Chondrocyte (in vitro differentiated cells): ENCODE measurements around the gene EN2. TPM values are rescaled to one million over a fixed set of nuclear protein-coding genes. Genes with fewer than 3 reads are reported as not detected.
"Not testable (repeated sequence)": the region's sequence is repeated elsewhere in the genome, so short reads cannot be mapped to it uniquely, and the experiment has no call there.

Experiments used
- DNase-seq: peaks from one replicate; pipeline ENCODE4 v3.0.0; 2021; ENCODE audit warnings: mixed read lengths, low spot score
- H3K27ac Mint-ChIP-seq: one replicate; pipeline ENCODE4 v1.8.0; 2021; ENCODE audit warnings: mild to moderate bottlenecking, moderate library complexity, mixed read lengths; ENCODE audit not compliant: unreplicated experiment
- H3K27me3 Mint-ChIP-seq: 2 replicates; pipeline ENCODE4 v1.8.0; 2021; ENCODE audit warnings: low read depth, mixed read lengths
- H3K36me3 Mint-ChIP-seq: 2 replicates; pipeline ENCODE4 v1.8.0; 2021; ENCODE audit warnings: low read depth, mixed read lengths
- H3K4me1 Mint-ChIP-seq: 2 replicates; pipeline ENCODE4 v1.8.0; 2021; ENCODE audit warnings: low read depth, mild to moderate bottlenecking, mixed read lengths
- H3K4me3 Mint-ChIP-seq: one replicate; pipeline ENCODE4 v1.8.0; 2021; ENCODE audit warnings: mild to moderate bottlenecking, moderate library complexity, mixed read lengths; ENCODE audit not compliant: unreplicated experiment
- H3K9me3 Mint-ChIP-seq: 2 replicates; pipeline ENCODE4 v1.8.0; 2021; ENCODE audit warnings: low read depth, mixed read lengths
- total RNA-seq: library from RNA; stranded (reverse); gene quantifications from 3 replicates; pipeline ENCODE4 v1.2.1, GENCODE V29; 2021
- TF ChIP-seq, protein P1 (sequence below): fragments of 200-600 bp; sonication (generic); IDR thresholded peaks from 2 replicates; pipeline ENCODE4 v1.5.0; 2021; ENCODE audit warnings: antibody characterized with exemption, mild to moderate bottlenecking, moderate library complexity

EN2 gene
- total RNA-seq, 1 donor from 2014 or later = 0.15 TPM

DNA sequence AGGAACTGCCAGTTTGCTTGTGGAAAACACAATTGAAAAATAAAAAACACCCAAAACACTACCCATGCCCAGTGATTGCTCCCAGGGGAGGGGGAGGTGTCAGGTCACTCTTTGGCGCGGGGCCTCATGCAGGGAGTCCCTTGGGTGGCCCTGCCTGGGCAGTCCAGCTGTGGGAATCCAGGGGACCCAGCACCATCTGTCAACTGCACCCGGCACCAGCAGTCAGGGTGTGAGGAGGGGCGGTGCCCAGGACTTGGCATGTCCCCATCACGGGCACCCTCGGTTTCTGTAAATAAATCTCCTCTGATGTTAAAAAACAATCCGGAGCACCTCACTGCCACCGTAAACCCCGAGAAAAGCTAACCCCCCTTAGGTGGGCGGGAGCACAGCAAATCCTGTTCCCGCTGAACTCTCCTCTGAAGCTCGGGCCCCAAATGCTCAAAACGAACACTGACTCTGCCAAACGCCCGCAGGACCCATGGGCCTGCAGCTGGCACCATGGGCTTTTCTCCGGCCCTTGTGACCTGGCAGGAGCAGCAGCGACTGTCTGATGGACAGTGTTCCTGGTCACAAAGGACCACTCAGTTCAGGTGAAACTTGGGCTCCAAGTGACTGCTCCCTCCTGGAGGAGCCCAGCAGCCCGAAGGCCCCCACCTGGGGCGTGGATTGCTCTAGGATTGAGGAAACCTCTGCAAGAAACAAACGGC is 18.5 kb upstream of the EN2 start:
- peaks cover 69% of the 10 kb centered on the region for H3K27me3 Mint-ChIP-seq
- H3K36me3 Mint-ChIP-seq = no peaks in the 10 kb centered on the region
- DNase-seq = peak; percentile 92
- H3K9me3 Mint-ChIP-seq = no peaks in the 10 kb centered on the region
- no peaks in the 10 kb centered on the region for H3K4me1 Mint-ChIP-seq
- TF ChIP-seq, protein P1, sequence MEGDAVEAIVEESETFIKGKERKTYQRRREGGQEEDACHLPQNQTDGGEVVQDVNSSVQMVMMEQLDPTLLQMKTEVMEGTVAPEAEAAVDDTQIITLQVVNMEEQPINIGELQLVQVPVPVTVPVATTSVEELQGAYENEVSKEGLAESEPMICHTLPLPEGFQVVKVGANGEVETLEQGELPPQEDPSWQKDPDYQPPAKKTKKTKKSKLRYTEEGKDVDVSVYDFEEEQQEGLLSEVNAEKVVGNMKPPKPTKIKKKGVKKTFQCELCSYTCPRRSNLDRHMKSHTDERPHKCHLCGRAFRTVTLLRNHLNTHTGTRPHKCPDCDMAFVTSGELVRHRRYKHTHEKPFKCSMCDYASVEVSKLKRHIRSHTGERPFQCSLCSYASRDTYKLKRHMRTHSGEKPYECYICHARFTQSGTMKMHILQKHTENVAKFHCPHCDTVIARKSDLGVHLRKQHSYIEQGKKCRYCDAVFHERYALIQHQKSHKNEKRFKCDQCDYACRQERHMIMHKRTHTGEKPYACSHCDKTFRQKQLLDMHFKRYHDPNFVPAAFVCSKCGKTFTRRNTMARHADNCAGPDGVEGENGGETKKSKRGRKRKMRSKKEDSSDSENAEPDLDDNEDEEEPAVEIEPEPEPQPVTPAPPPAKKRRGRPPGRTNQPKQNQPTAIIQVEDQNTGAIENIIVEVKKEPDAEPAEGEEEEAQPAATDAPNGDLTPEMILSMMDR = no peak
- H3K27ac Mint-ChIP-seq = no peak overlapping the region
- no peak overlapping the region for H3K4me3 Mint-ChIP-seq

DNA sequence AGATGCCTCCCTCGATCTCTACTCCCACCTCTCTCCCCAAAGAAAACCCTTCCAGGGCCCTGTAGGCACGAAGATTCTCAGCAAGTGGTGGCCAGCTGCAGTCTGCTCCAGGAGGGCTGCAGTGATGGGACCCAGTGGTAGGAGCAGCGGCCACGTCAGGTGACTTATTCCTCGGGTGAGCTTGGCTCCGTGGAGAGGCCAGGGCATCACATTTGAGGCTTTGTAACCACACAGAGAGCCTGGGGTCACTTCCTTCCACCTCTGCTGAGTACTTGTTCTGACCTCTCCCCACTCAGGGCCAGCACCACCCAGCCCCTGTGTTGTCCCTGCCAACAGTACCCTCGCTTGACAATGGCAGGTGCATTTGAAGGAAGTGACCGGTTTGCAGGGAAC is 17.9 kb upstream of the EN2 start:
- Mint-ChIP-seq H3K9me3 (no peaks in the 10 kb centered on the region), H3K4me1 (no peaks in the 10 kb centered on the region), H3K27ac (no peak overlapping the region), H3K4me3 (no peak overlapping the region), H3K27me3 (peaks cover 72% of the 10 kb centered on the region), H3K36me3 (peaks cover 1% of the 10 kb centered on the region)
- DNase-seq = peak; percentile 69
- TF ChIP-seq, protein P1 = no peak

DNA sequence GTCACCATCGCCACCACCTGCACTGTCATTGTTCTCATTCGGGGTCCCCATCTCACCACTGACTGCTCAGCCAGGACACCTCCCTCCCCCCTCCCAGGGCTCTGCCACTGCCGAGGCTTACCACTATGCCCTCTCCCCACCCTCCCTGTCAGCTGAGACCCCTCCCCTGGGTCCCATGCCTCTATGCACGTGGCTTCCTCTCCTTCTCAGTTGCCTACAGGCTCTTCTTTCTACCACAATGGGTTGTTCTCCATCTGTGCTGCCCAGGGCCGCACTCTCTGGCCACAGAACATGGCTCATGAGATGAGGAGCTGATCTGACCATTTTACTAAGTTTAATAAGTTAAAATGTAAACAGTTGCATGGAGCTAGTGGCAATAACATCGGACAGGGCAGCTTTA is 16.1 kb upstream of the EN2 start:
- no peak overlapping the region for H3K4me3 Mint-ChIP-seq
- TF ChIP-seq, protein P1 = no peak
- peaks cover 64% of the 10 kb centered on the region for H3K27me3 Mint-ChIP-seq
- no peak overlapping the region for H3K27ac Mint-ChIP-seq
- no peaks in the 10 kb centered on the region for H3K9me3 Mint-ChIP-seq
- peaks cover 1% of the 10 kb centered on the region for H3K36me3 Mint-ChIP-seq
- peak; percentile 56 for DNase-seq
- no peaks in the 10 kb centered on the region for H3K4me1 Mint-ChIP-seq

DNA sequence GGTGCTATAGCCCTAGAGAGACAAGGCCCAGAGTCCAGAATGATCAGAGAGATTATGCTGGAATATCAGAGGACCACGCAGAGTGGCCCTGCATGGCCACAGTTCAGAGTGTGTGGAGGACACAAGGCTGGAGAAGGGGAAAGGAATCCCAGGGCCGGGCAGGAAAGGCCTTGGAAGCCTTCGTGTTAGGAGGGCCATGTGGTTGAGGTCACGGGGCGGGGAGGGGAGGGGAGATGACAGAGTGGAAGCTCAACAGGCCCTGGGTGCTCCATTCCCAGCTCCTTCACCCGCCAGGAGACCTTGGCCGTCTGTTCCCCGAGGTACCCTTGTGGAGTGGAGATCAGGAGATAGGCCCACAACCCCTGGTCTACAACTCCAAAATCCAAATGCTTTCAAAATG is 13.2 kb upstream of the EN2 start:
- Mint-ChIP-seq H3K9me3 (no peaks in the 10 kb centered on the region), H3K27me3 (peaks cover 68% of the 10 kb centered on the region), H3K4me1 (peaks cover 12% of the 10 kb centered on the region), H3K36me3 (peaks cover 1% of the 10 kb centered on the region), H3K27ac (no peak overlapping the region), H3K4me3 (no peak overlapping the region)
- peak; percentile 59 for DNase-seq
- TF ChIP-seq, protein P1 = no peak

DNA sequence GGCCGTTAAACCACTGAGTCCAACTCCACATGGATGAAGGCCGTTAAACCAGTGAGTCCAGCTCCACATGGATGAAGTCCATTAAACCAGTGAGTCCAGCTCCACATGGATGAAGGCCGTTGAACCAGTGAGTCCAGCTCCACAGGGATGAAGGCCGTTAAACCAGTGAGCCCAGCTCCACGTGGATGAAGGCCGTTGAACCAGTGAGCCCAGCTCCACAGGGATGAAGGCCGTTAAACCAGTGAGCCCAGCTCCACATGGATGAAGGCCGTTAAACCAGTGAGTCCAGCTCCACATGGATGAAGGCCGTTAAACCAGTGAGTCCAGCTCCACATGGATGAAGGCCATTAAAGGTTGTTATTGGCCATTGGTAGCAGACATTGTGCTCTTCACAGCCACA is 12.3 kb upstream of the EN2 start:
- not testable (repeated sequence) for H3K27ac Mint-ChIP-seq, H3K36me3 Mint-ChIP-seq, DNase-seq, H3K4me3 Mint-ChIP-seq, H3K9me3 Mint-ChIP-seq
- peaks cover 64% of the 10 kb centered on the region for H3K27me3 Mint-ChIP-seq
- peaks cover 12% of the 10 kb centered on the region for H3K4me1 Mint-ChIP-seq

DNA sequence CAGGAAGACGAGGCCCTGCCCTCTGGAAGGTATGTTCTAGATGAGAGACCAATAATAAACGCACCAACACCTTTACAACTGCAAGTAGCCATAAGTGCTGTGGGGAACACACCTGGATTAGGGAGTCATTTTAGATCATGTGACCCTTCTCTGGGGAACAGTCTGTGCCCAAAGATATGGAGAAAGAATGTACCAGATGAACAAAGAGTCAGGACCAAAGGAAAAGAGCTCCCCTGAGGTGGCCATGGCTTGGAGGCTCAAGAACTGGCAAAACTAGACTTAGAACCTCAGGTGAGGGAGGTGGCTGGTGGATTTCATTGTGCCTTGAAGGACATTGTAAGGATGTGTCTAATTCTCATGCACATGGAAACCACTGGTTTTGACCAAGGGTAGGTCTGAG is 10.3 kb upstream of the EN2 start:
- H3K9me3 Mint-ChIP-seq = no peaks in the 10 kb centered on the region
- TF ChIP-seq, protein P1 = no peak
- peaks cover 66% of the 10 kb centered on the region for H3K27me3 Mint-ChIP-seq
- peaks cover 1% of the 10 kb centered on the region for H3K36me3 Mint-ChIP-seq
- no peak overlapping the region for H3K27ac Mint-ChIP-seq
- no peak for DNase-seq
- H3K4me3 Mint-ChIP-seq = no peak overlapping the region
- H3K4me1 Mint-ChIP-seq = peaks cover 17% of the 10 kb centered on the region
